ENCODE data around the gene IFNG. TPM values are rescaled to one million over a fixed set of nuclear protein-coding genes. Genes with fewer than 3 reads are reported as not detected.

Gene IFNG
- polyA plus RNA-seq, 3 donors: not detected

- WGBS, 3 donors: 91 to 95% (median 93%) methylated on average over 1 of the region's 1 CpG
- no peak overlapping the region for H3K27ac ChIP-seq (ENCODE audit: low read depth, low read length)
Observed at GRCh38 chr12:68121143-68121542, 38.4 kb downstream of the IFNG start.

- WGBS, 3 donors: 60 to 80% (median 72%) methylated on average over 4 of the region's 4 CpGs
- H3K27ac ChIP-seq (ENCODE audit: low read depth, low read length): no peak overlapping the region
Observed at GRCh38 chr12:68119724-68120211, 39.8 kb downstream of the IFNG start.

- H3K27ac ChIP-seq (ENCODE audit: low read depth, low read length): no peak overlapping the region
- 57 to 82% (median 78%) methylated on average over 1 of the region's 1 CpG for WGBS, 3 donors
Observed at GRCh38 chr12:68119250-68119649, 40.3 kb downstream of the IFNG start.

GRCh38 chr12:68118096-68118755 is 41.3 kb downstream of the IFNG start:
- WGBS, 3 donors: 74 to 83% (median 75%) methylated on average over 7 of the region's 7 CpGs
- H3K27ac ChIP-seq (ENCODE audit: low read depth, low read length): no peak overlapping the region

- H3K27ac ChIP-seq (ENCODE audit: low read depth, low read length): no peak overlapping the region
- WGBS, 3 donors: 57 to 72% (median 65%) methylated on average over 3 of the region's 3 CpGs
Observed at GRCh38 chr12:68117661-68118060, 41.9 kb downstream of the IFNG start.

GRCh38 chr12:68115281-68115680 is 44.3 kb downstream of the IFNG start:
- H3K27ac ChIP-seq (ENCODE audit: low read depth, low read length): no peak overlapping the region
- 73 to 90% (median 80%) methylated on average over 2 of the region's 2 CpGs for WGBS, 3 donors

GRCh38 chr12:68114606-68115005 is 44.9 kb downstream of the IFNG start:
- no peak overlapping the region for H3K27ac ChIP-seq (ENCODE audit: low read depth, low read length)
- 76 to 88% (median 77%) methylated on average over 6 of the region's 6 CpGs for WGBS, 3 donors

GRCh38 chr12:68113644-68114043 is 45.9 kb downstream of the IFNG start:
- WGBS, 3 donors: 0 to 70% (median 55%) methylated on average over 1 of the region's 1 CpG

GRCh38 chr12:68111995-68112394 is 47.5 kb downstream of the IFNG start:
- no peak overlapping the region for H3K27ac ChIP-seq (ENCODE audit: low read depth, low read length)

More at GRCh38 chr12:68113644-68114043, 45.9 kb downstream of the IFNG start:
- H3K27ac ChIP-seq (ENCODE audit: low read depth, low read length): no peak overlapping the region

GRCh38 chr12:68109444-68110217 is 49.9 kb downstream of the IFNG start:
- 28 to 73% (median 61%) methylated on average over 1 of the region's 1 CpG for WGBS, 3 donors
- H3K27ac ChIP-seq (ENCODE audit: low read depth, low read length): no peak overlapping the region

GRCh38 chr12:68109001-68109400 is 50.5 kb downstream of the IFNG start:
- H3K27ac ChIP-seq (ENCODE audit: low read depth, low read length): no peak overlapping the region

- H3K27ac ChIP-seq (ENCODE audit: low read depth, low read length): no peak overlapping the region
- WGBS, 3 donors: 86 to 93% (median 88%) methylated on average over 1 of the region's 1 CpG
Observed at GRCh38 chr12:68106660-68107059, 52.9 kb downstream of the IFNG start.

- WGBS, 3 donors: 63 to 71% (median 70%) methylated on average over 5 of the region's 5 CpGs
- no peak overlapping the region for H3K27ac ChIP-seq (ENCODE audit: low read depth, low read length)
Observed at GRCh38 chr12:68106160-68106559, 53.4 kb downstream of the IFNG start.

Other genes starting within 250 kb of the IFNG start
- not detected for gene IFNG-AS1, start 170.3 kb downstream of the IFNG start, polyA plus RNA-seq
- gene IL26, start 66.1 kb upstream of the IFNG start, polyA plus RNA-seq: not detected
- gene IL22, start 93.9 kb upstream of the IFNG start, polyA plus RNA-seq: under 1 TPM in 1 of 3 donors, not detected in 2; 0.19 TPM
- gene MDM1, start 172.6 kb upstream of the IFNG start, polyA plus RNA-seq: 1 to 10 TPM; 3.9 to 9.0 (median 4.6) TPM